Smooth muscle cell (in vitro differentiated cells): ENCODE measurements around the gene TWNK. TPM values are rescaled to one million over a fixed set of nuclear protein-coding genes. Genes with fewer than 3 reads are reported as not detected.

ENCODE experiments used
- DNase-seq: peaks from one replicate; lab custom pipeline; 2025; ENCODE audit not compliant: unreplicated experiment; lab: John Stamatoyannopoulos, UW
- H2AFZ ChIP-seq: fragments of 200-600 bp; sonication (generic); 2 replicates; pipeline ENCODE4 v1.6.0; 2016; ENCODE audit warnings: antibody characterized with exemption, low read depth, mild to moderate bottlenecking
- H3F3A ChIP-seq: fragments of 200-600 bp; sonication (generic); 2 replicates; pipeline ENCODE4 v1.6.0; 2017; ENCODE audit warnings: antibody characterized with exemption, low read depth
- H3K27ac ChIP-seq: fragments of 200-600 bp; sonication (generic); 2 replicates; pipeline ENCODE4 v1.5.1; 2016; ENCODE audit warnings: low read depth, mild to moderate bottlenecking
- H3K27me3 ChIP-seq: fragments of 200-600 bp; sonication (generic); 2 replicates; pipeline ENCODE4 v1.6.1; 2016; ENCODE audit warnings: low read depth, mild to moderate bottlenecking
- H3K36me3 ChIP-seq: fragments of 200-600 bp; sonication (generic); 2 replicates; pipeline ENCODE4 v1.5.1; 2016; ENCODE audit warnings: low read depth
- H3K4me1 ChIP-seq: fragments of 200-600 bp; sonication (generic); 2 replicates; pipeline ENCODE4 v1.5.1; 2016; ENCODE audit warnings: low read depth
- H3K4me2 ChIP-seq: fragments of 200-600 bp; sonication (generic); 2 replicates; pipeline ENCODE4 v1.6.0; 2016; ENCODE audit warnings: mild to moderate bottlenecking
- H3K4me3 ChIP-seq: fragments of 200-600 bp; sonication (generic); 2 replicates; pipeline ENCODE4 v1.5.1; 2016; ENCODE audit warnings: mild to moderate bottlenecking
- H3K79me2 ChIP-seq: fragments of 200-600 bp; sonication (generic); 2 replicates; pipeline ENCODE4 v1.6.0; 2016; ENCODE audit warnings: low read depth, mild to moderate bottlenecking
- H3K9ac ChIP-seq: fragments of 200-600 bp; sonication (generic); 2 replicates; pipeline ENCODE4 v1.6.0; 2016; ENCODE audit warnings: low read depth
- H3K9me3 ChIP-seq: fragments of 200-600 bp; sonication (generic); replicated peaks from 2 replicates; pipeline ENCODE4 v1.5.1; 2016; ENCODE audit warnings: low read depth
- H4K20me1 ChIP-seq: fragments of 200-600 bp; sonication (generic); 2 replicates; pipeline ENCODE4 v1.6.0; 2016; ENCODE audit warnings: low read depth
- CTCF ChIP-seq: fragments of 200-600 bp; sonication (generic); IDR thresholded peaks from 2 replicates; pipeline ENCODE4 v1.5.1; 2017; ENCODE audit warnings: borderline replicate concordance, mild to moderate bottlenecking, antibody characterized with exemption; ENCODE audit not compliant: insufficient read depth, poor library complexity, severe bottlenecking
- WGBS: methylation state at CpG from one replicate; pipeline ENCODE4 v1.1.7; 2016; ENCODE audit warnings: low lambda C conversion rate; 5-methylcytosine and 5-hydroxymethylcytosine counted together
- polyA plus RNA-seq: library from polyadenylated mRNA; unstranded; fragments of >200 nt; fragmentation: Nextera tagmentation; extraction: Ambion mirVana; gene quantifications from 2 replicates; pipeline ENCODE4 v1.2.1, GENCODE V29; 2016
- total RNA-seq: library from RNA; depleted of rRNA; stranded (reverse); fragments of >200 nt; gene quantifications from 2 replicates; pipeline ENCODE4 v1.2.3, GENCODE V29; 2014

TWNK gene
- total and polyA plus RNA-seq, 2 experiments from 2014 or later: 2.0 to 2.5 TPM

- 93% methylated on average over 13 of the region's 13 CpGs for WGBS
- no peaks in the 10 kb centered on the region for H4K20me1 ChIP-seq
- TF ChIP-seq CTCF: no peak
- no peaks in the 10 kb centered on the region for H3K9me3 ChIP-seq
- no peaks in the 10 kb centered on the region for H3K27me3 ChIP-seq
- no peaks in the 10 kb centered on the region for H3K4me1 ChIP-seq
- H3K4me3 ChIP-seq: no peak overlapping the region
- H3K36me3 ChIP-seq: no peaks in the 10 kb centered on the region
- no peaks in the 10 kb centered on the region for H3K79me2 ChIP-seq
- H3K4me2 ChIP-seq: no peak overlapping the region
- H3F3A ChIP-seq: no peaks in the 10 kb centered on the region
- DNase-seq: no peak
- H3K9ac ChIP-seq: no peak overlapping the region
- H3K27ac ChIP-seq: no peak overlapping the region
- no peak overlapping the region for H2AFZ ChIP-seq
These were observed 9.0 kb upstream of the TWNK start for GRCh38 chr10:100978121-100978900.

- Histone ChIP-seq H2AFZ (no peak overlapping the region), H3K9ac (no peak overlapping the region), H3F3A (no peaks in the 10 kb centered on the region), H3K4me2 (no peak overlapping the region), H3K4me1 (no peaks in the 10 kb centered on the region), H3K79me2 (no peaks in the 10 kb centered on the region), H3K27ac (no peak overlapping the region), H3K9me3 (no peaks in the 10 kb centered on the region), H3K27me3 (no peaks in the 10 kb centered on the region), H4K20me1 (no peaks in the 10 kb centered on the region), H3K4me3 (no peak overlapping the region), H3K36me3 (no peaks in the 10 kb centered on the region)
- 98% methylated on average over 8 of the region's 10 CpGs for WGBS
- no peak for TF ChIP-seq CTCF
- no peak for DNase-seq
These were observed 8.5 kb upstream of the TWNK start for GRCh38 chr10:100978901-100979195.

- no peak for DNase-seq
- Histone ChIP-seq H3K9me3 (no peaks in the 10 kb centered on the region), H3K36me3 (no peaks in the 10 kb centered on the region), H3K27ac (no peak overlapping the region), H3K79me2 (no peaks in the 10 kb centered on the region), H3K4me2 (no peak overlapping the region), H3K4me3 (no peak overlapping the region), H3K27me3 (no peaks in the 10 kb centered on the region), H4K20me1 (no peaks in the 10 kb centered on the region), H3K4me1 (no peaks in the 10 kb centered on the region), H2AFZ (no peak overlapping the region), H3K9ac (no peak overlapping the region), H3F3A (no peaks in the 10 kb centered on the region)
- 97% methylated on average over 16 of the region's 16 CpGs for WGBS
- no peak for TF ChIP-seq CTCF
These were observed 7.5 kb upstream of the TWNK start for GRCh38 chr10:100979791-100980272.

- DNase-seq: no peak
- no peak overlapping the region for H3K4me2 ChIP-seq
These were observed 7.0 kb upstream of the TWNK start for GRCh38 chr10:100980311-100980710.

More at GRCh38 chr10:100980311-100980710, 7.0 kb upstream of the TWNK start:
- H3K27ac ChIP-seq: no peak overlapping the region
- no peak overlapping the region for H3K9ac ChIP-seq
- 98% methylated on average over 2 of the region's 2 CpGs for WGBS
- no peak overlapping the region for H2AFZ ChIP-seq
- H3K4me1 ChIP-seq: no peaks in the 10 kb centered on the region
- H3K27me3 ChIP-seq: no peaks in the 10 kb centered on the region
- no peaks in the 10 kb centered on the region for H3K79me2 ChIP-seq
- H4K20me1 ChIP-seq: no peaks in the 10 kb centered on the region
- TF ChIP-seq CTCF: no peak
- H3F3A ChIP-seq: no peaks in the 10 kb centered on the region
- no peaks in the 10 kb centered on the region for H3K36me3 ChIP-seq
- H3K9me3 ChIP-seq: no peaks in the 10 kb centered on the region
- H3K4me3 ChIP-seq: no peak overlapping the region
